ENCODE data around the gene MGST2.

The MGST2 gene

DNA sequence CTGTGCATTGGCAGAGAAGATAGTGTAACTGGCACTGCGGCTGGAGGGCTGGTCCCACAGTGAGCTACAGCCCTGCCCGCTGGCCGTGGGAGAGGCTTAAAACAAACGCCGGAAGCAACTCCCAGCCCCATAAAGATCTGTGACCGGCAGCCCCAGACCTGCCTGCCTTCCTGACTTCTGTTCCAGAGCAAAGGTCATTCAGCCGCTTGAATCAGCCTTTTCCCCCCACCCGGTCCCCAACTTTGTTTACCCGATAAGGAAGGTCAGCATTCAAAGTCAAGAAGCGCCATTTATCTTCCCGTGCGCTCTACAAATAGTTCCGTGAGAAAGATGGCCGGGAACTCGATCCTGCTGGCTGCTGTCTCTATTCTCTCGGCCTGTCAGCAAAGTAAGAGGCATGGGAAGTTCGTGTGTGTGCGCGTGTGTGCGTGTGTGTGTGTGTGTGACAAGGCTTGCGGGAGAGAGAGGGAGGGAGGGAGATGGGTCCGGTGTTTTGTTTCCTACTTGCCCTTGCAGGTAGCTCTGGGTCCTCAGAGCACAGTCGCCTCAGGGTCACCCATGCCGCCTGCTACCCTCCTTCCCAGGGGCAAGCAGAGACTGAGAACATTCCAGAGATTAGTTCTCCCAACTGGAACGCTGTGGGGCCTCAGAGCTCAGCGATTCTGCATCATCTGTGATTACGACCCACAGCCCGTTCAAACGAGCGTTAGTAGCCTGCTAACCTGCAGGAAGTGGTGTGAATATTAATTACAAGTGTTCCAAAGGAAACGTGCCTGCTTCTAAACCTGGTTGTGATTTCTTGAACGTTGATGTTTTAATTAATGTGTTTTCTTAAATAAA, at the start of gene MGST2:
MGST2 (plus strand) TSS at position 130 of the 840 bp plus-strand sequence; CDS start at position 331, 201 bp downstream.
- Histone ChIP-seq H3K9me3 (ENCODE audit: severe bottlenecking) (no peaks in the 10 kb centered on the region), H3K27me3 (ENCODE audit: insufficient read depth, poor library complexity, severe bottlenecking) (no peaks in the 10 kb centered on the region), H3K4me3 (ENCODE audit: severe bottlenecking) (peak within 1 kb of the TSS; percentile 40), H3K4me1 (ENCODE audit: insufficient read depth, poor library complexity, severe bottlenecking) (peaks cover 11% of the 10 kb centered on the region), H3K36me3 (ENCODE audit: low read depth) (no peaks in the 10 kb centered on the region), H3K27ac (ENCODE audit: poor library complexity, severe bottlenecking) (peak within 1 kb of the TSS; percentile 88)
- ATAC-seq (ENCODE audit: low read depth) (peak; percentile 80), DNase-seq (ENCODE audit: low spot score) (no peak)
- TF ChIP-seq, protein P1, sequence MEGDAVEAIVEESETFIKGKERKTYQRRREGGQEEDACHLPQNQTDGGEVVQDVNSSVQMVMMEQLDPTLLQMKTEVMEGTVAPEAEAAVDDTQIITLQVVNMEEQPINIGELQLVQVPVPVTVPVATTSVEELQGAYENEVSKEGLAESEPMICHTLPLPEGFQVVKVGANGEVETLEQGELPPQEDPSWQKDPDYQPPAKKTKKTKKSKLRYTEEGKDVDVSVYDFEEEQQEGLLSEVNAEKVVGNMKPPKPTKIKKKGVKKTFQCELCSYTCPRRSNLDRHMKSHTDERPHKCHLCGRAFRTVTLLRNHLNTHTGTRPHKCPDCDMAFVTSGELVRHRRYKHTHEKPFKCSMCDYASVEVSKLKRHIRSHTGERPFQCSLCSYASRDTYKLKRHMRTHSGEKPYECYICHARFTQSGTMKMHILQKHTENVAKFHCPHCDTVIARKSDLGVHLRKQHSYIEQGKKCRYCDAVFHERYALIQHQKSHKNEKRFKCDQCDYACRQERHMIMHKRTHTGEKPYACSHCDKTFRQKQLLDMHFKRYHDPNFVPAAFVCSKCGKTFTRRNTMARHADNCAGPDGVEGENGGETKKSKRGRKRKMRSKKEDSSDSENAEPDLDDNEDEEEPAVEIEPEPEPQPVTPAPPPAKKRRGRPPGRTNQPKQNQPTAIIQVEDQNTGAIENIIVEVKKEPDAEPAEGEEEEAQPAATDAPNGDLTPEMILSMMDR (IDR thresholded peaks at IDR 0.05; ENCODE audit: poor library complexity, severe bottlenecking): no peak

DNA sequence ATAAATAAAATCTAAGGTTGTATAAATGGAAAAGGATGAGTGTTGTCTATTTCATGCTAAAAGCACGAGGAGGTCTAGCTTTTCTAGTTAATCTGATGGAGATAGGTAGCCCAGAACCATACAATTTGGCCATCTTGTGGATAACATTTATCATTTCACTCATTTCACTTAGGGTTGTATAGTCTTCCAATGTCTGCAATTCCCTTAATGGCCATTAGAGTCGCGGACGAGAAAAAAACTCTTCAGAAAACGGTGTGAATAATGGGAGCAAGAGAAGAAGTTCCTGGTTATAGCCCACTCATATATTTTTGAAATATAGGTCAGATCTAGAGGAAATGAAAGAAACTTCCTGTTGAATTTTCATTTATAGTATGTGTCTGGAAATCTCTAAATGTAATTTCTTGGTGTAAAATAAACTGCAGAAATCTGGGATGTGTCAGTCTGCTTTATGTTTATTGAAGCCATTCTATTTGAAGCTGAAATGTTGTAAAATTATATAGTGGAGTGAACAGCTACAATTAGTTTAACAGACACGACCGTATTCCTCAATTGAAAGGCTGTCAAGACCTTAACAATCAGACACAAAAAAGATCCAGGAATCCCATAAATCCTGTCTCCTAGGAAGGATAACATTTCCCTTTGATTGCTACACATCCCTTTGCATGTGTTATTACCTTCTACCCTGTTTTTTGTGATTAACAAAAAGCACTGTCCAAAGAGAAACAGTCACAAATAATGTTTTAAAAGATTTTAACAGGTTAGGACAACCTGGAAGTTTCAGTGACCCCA, 47.7 kb upstream of the MGST2 start:
- H3K27me3 ChIP-seq (ENCODE audit: insufficient read depth, poor library complexity, severe bottlenecking): no peaks in the 10 kb centered on the region
- H3K36me3 ChIP-seq (ENCODE audit: low read depth): no peaks in the 10 kb centered on the region
- no peaks in the 10 kb centered on the region for H3K9me3 ChIP-seq (ENCODE audit: severe bottlenecking)
- no peak overlapping the region for H3K27ac ChIP-seq (ENCODE audit: poor library complexity, severe bottlenecking)
- no peaks in the 10 kb centered on the region for H3K4me1 ChIP-seq (ENCODE audit: insufficient read depth, poor library complexity, severe bottlenecking)
- TF ChIP-seq, protein P1 (IDR thresholded peaks at IDR 0.05; ENCODE audit: poor library complexity, severe bottlenecking): peak; percentile 25
- DNase-seq (ENCODE audit: low spot score): no peak
- ATAC-seq (ENCODE audit: low read depth): no peak; the same call in 2 of the 3 replicates
- no peak overlapping the region for H3K4me3 ChIP-seq (ENCODE audit: severe bottlenecking)

DNA sequence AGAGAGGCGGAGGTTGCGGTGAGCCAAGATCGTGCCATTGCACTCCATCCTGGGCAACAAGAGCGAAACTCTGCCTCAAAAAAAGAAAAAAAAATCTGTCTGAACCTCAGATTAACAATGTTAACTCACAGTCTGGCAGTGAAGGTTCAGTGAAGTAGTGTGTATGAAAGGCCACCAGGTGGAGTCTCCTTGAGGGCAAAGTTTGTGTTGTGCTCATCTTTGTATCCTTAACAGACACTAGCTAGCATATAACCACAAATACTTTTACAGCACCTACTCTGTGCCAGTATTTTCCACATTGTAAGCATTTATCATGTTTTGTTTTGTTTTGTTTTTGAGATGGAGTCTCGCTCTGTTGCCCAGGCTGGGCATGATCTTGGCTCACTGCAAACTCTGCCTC, 46.0 kb upstream of the MGST2 start:
- no peaks in the 10 kb centered on the region for H3K27me3 ChIP-seq (ENCODE audit: insufficient read depth, poor library complexity, severe bottlenecking)
- TF ChIP-seq, protein P1 (IDR thresholded peaks at IDR 0.05; ENCODE audit: poor library complexity, severe bottlenecking): peak; percentile 60
- H3K9me3 ChIP-seq (ENCODE audit: severe bottlenecking): no peaks in the 10 kb centered on the region
- H3K4me3 ChIP-seq (ENCODE audit: severe bottlenecking): no peak overlapping the region
- H3K4me1 ChIP-seq (ENCODE audit: insufficient read depth, poor library complexity, severe bottlenecking): no peaks in the 10 kb centered on the region
- no peaks in the 10 kb centered on the region for H3K36me3 ChIP-seq (ENCODE audit: low read depth)
- ATAC-seq (ENCODE audit: low read depth) (peak; percentile 69), DNase-seq (ENCODE audit: low spot score) (no peak)
- H3K27ac ChIP-seq (ENCODE audit: poor library complexity, severe bottlenecking): no peak overlapping the region

DNA sequence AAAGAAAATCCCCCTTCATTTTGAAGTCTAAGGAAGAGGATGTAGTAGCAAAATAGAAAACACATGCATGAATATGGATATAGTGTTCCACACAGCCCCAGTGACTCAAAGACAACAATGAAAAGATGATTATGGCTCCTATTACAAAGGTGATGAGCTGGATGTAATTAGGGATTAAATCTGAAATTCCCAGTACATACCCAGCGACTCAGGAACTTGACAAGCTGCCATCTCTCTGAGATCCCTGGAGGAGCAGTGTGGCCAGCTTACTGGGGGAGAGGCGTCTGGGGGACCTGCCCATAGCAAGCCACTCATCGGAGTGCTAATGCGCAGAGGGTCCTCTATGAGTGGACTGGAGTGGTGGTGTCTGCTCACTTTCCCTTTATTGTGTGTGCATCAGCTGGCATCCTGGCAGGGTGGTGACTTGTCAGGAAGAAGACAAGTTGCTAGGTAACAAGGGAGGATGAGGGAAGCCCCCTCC, 42.7 kb upstream of the MGST2 start:
- DNase-seq (ENCODE audit: low spot score): no peak
- no peaks in the 10 kb centered on the region for H3K36me3 ChIP-seq (ENCODE audit: low read depth)
- H3K4me1 ChIP-seq (ENCODE audit: insufficient read depth, poor library complexity, severe bottlenecking): no peaks in the 10 kb centered on the region
- no peak overlapping the region for H3K27ac ChIP-seq (ENCODE audit: poor library complexity, severe bottlenecking)
- H3K27me3 ChIP-seq (ENCODE audit: insufficient read depth, poor library complexity, severe bottlenecking): no peaks in the 10 kb centered on the region
- no peak for ATAC-seq (ENCODE audit: low read depth)
- H3K4me3 ChIP-seq (ENCODE audit: severe bottlenecking): no peak overlapping the region
- no peaks in the 10 kb centered on the region for H3K9me3 ChIP-seq (ENCODE audit: severe bottlenecking)
- TF ChIP-seq, protein P1 (IDR thresholded peaks at IDR 0.05; ENCODE audit: poor library complexity, severe bottlenecking): no peak
